Measurements from ENCODE around the gene WSCD2.

WSCD2 gene

DNA sequence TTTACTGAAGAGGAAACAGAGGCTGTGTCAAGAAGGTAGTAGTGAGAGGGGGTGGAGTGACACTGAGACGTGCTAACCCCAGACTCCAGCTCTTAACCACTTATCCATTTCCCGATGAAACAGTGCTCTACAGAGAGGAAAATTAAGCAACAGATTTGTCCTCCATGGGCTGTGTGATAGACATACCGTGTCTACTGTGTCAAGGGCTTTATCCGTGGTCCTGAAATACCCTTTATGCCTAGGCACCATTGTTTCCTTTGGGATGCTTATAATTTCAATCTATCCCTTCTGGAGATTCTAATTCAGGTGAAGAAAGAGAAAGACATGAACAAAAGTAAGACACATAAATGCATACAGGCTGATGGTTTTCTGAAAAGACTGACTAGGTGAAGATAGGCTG lies 138.4 kb downstream of the WSCD2 start:
- no peak for DNase-seq (ENCODE audit: low read depth)

DNA sequence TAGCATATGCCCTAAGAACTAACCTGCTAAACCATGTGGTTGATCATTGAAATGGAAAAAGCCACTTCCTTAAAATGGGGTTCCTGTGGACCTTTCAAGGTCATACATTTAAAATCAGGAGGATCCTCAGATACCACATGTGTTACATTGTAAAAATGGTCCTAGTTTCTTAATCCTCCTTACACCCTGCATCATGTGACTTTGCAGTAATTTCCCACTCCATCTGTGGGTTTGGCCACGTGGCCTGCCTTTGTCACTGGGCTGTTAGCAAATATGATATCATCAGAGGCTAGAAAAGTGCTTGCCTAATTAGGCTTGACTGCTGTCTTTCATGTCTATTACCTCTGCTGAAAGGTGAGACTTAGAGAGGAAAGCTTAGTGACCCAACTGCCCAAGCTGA lies 139.3 kb downstream of the WSCD2 start:
- DNase-seq (ENCODE audit: low read depth): no peak

DNA sequence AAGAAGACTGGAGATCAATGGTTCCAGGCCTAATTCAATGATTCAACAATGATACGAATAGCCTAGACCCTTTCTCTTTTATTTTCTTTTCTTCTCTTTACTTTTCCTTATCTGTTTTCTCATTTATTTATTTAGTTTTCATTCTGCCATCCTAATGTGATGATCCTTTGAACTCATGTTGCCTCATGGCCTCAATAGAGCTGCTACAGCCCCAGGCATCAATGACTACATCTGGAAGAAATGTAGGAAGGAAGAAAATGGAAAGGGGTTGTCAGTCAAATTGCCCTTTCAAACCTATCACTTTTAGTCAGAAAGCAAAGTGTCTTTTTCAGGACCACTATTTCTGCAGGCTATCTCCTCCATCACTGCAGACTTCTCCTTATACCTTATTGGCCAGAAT lies 140.1 kb downstream of the WSCD2 start:
- DNase-seq (ENCODE audit: low read depth): no peak

DNA sequence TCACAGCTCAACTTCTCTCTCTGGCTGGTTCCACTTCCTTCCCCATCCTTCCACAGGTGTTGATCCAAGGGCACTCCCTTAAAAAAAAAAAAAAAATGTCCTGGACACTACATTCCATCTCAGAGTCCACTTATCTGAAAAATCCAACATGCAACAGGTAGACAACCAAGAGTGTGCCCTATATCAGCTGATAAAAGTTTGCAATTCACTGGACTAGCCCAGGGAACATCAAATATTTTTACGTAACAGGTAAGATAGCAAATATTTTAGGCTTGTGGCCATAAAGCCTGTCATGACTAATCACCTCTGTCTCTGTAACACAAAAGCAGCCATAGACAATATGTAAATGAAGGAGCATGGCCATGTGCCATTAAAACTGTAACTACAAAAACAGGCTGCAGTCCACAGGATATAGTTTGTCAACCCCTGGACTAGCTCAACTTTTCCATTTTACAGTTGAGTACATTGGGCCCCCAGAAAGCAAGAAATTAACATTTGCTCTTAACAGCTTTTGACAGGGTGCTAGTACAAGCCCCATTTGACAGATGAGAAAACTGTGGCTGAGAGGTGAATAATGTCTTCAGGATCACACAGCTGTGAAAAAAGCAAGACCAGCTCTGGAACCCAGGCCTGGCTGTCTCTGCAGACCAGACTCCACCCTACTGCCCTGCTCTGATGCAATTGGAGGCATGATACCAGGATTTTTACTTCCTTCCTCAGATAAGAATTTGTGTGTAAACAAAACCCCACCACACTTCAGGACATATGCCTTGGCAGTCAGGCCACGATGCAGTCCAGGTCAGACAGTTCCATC lies 141.2 kb downstream of the WSCD2 start:
- DNase-seq (ENCODE audit: low read depth): no peak

DNA sequence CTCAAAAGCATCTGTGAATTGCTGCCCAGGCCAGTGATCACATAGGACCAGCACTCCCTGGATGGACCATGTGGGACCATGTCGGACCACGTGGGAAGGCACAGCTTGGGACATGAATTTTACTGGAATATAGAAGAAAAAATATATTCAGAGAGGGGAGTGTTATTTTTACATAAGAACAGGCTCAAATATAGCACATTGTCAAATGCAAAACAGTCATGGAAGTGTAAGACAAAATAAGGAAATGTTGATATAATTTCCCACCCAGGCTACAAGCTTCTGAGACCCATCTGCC lies 141.7 kb downstream of the WSCD2 start:
- no peak for DNase-seq (ENCODE audit: low read depth)

DNA sequence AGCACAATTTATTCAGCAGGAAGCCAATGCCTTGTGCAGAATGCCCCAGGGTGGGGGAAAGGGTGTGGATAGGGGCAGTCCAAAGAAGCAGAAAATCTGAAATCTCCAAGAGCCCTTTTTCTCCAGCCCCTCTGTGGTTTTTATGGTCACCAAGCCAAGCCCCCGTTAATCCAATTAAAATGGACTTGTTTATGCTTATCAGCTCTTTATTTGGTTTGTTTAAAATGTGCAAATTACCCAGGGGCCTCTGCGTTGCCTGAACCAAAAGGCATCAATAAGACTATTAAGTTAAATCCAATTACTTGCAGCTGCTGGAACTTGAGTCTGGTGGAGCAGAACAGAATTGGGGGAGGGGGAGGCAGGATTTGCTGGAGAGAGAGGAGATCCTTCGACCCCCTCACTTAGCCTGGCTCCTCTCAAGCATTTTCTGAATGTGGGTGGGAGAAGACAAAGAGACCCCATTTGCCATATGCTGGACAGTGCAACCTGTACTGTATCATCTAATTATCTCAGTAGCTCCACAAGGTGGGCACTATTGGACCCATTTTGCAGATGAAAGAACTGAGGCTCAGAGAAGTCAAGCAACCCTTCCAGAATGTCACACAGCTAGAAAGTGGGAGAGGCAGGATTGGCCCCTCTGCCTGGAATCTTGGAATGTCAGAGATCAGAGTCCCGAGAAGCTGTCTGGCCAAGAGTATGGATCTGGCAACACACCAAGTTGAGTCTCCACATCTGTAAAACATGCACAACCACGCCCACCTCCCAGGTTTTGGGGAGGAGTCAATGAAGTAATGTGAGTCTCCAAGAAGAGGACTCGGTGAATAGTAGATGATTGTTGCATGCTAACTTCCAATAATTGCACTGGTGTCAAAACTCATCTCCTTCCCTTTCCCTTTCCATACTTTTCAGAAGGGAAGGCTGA lies 143.1 kb downstream of the WSCD2 start:
- no peak for DNase-seq (ENCODE audit: low read depth)

DNA sequence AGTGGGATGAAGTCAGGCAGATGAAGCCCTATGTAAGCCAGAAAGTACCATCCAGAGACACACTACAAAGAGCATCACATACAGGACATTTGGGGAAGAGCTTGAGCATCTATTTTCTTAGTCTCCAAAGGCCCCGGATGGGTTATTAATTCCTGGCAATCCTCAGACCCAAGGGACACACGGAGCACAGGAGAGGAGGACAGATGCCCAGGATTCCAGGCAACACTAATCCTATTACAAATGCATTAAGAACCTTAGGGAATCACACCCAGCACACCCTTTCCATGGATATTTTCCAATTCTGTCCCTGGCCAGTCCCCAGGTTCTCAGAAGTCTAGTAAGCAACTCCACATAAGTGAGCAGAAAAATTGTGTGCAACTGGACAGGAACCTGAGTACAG lies 144.1 kb downstream of the WSCD2 start:
- no peak for DNase-seq (ENCODE audit: low read depth)

DNA sequence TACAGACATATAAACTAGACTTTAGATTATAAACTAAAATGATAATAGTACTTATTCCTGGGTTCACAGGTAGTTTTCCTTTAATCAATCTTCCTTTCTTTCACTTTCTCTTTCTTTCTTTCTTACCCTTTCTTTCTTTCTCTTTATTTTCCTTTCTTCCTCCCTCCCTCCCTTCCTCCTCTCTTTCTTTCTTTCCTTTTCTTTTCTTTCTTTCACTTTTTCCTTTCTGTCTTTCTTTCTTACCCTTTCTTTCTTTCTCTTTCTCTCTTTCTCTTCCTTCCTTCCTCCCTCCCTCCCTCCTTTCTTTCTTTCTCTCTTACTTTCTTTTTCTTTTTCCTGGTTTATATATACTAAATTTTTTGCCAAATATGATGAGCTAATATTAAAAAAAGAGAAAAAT lies 148.5 kb downstream of the WSCD2 start:
- no peak for DNase-seq (ENCODE audit: low read depth)

DNA sequence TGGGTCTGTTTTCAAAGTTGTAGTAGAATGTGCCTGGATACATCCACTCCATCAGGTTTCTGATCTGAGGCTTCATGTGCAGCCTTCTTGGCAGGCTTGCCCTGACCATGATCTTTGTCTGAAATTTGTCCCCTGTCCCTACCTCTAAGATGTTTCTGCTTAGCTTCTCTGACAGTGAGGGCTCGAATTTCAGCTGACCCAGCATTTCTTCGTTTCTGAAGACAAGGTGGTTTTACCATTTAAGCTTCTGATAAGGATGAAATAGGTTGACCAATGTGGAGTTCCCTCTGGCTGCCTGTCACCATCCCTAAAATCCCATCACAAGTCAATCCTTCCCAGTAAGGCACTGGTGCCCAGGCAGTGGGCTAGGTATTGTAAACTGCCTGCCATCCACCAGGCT lies 153.1 kb downstream of the WSCD2 start:
- no peak for DNase-seq (ENCODE audit: low read depth)

DNA sequence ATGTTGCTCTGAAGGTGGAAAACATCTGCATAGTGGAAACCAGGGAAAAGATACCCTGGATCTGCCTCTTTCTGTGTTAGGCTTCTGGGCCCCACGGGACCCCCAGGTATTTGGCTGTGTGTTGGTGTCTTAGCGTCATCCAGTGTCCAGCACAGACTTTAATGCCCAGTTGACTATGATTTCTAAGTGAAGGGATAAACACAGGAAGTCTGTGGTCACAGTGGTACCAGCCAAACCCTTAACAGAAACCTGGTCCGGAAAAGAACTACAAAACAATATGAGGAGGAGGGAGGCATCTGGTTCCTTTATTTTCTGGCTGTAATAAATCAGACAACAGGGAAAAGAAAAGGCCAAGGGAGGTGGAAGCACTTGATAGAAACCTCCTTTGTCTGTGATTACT lies 153.6 kb downstream of the WSCD2 start:
- no peak for DNase-seq (ENCODE audit: low read depth)

DNA sequence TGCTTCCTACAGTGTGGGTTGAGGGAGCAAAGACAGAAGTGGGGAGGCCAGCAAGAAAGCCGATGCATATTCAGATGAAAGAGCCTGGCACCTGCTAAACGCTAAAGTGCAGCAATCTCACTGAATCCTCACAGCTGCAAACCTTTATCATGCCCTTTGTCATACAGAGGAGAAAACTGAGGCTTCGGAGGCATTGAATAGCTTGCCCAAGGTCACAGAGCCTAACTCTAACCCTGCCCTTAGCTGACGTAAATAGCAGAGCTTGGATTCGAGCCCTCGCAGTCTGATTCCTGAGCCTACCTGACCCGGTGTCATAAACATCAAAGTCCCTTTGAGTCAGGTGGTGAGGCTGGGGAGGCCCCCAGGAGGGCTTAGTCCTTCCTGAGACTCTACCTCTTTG lies 155.1 kb downstream of the WSCD2 start:
- no peak for DNase-seq (ENCODE audit: low read depth)

DNA sequence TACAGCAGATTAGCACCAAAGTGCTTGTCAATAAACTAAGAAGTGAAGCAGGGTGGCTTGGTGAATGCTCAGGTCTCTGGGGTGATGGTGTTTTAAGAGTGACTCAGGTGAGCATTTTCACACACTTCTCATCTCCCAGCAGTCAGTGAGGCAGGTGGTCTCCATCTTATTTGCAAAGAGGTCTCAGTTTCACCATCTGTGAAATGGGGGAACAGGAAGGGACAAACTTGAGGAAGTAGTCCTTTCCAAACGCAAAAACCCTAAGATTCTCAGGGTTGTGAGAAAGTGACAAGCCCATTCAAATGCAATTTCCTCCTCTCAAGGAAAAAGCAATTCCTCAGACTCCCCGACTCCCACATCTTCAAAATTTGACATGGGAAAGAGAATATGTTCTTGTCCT lies 155.9 kb downstream of the WSCD2 start:
- DNase-seq (ENCODE audit: low read depth): no peak

DNA sequence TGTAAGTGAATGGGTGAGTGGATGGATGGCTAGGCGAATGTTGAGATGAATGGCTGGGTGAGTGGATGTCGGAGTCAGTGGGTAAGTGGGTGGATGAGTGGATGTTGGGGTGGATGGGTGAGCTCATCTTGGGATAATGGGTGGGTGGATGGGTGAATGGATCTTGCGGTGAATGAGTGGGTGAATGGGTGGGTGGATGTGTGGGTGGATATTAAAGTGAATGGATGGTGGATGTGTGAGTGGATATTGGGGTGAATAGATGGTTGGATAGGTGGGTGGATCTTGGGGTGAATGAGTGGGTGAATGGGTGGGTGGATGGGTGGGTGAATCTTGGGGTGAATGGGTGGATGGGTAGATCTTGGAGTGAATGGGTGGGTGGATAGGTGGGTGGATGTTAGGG lies 158.1 kb downstream of the WSCD2 start:
- DNase-seq (ENCODE audit: low read depth): no peak

DNA sequence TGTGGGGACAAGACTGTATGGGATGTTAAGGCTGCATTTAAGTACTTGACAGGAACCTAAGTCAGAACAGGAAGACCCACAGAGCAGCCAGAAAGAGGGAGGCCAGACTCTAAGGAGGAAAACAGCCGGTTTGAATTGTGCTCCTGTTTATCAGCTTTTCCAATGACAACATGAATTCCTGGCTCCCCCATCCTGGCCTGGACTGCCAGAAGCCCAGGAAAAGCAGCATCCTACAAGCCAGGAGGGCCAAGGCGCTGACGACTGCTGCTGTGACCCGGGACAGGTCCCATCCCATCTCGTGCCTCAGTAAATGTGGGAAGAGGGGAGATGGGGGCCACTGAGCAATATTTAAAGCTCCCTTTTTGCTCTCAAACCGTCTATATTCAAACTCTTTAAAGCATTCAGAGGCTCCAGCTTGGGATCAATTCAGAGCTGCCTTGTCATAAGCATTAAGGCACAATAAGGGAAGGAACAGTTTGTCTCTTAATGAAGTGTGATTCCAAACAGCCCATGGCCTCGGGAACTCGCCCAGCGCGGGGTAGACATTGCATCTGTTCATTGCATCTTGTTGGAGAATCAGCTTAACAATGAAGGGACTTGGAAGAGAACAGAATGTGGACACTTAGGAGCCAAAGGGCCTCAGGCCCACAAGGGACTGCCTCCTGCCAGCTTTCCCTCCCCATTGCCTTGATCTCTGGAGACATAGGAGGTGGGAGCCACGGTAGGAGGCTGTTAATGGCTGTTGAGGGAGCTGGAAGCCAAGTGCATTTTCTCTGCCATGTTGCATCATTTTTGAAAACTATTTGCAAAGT lies 160.5 kb downstream of the WSCD2 start:
- DNase-seq (ENCODE audit: low read depth): no peak

DNA sequence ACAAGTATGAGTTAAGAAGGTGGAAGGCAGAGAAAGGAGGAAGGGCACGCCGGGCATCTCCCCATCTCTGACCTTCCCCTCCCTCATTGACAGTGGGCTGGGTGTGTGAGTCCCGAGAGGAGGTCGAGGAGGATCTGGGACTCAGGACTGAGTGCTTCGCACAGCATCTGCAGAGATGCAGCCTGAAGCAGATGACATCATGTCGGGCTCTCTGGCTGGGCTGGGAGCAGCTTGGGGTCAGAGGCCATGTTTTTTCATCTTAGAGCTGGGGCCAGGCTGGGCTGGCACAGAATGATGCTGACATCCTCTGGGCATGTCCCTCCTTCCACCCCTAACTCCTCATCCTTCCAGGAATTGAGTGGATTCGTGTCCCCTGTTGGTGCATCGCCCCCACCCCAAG lies 166.6 kb downstream of the WSCD2 start:
- DNase-seq (ENCODE audit: low read depth): no peak

DNA sequence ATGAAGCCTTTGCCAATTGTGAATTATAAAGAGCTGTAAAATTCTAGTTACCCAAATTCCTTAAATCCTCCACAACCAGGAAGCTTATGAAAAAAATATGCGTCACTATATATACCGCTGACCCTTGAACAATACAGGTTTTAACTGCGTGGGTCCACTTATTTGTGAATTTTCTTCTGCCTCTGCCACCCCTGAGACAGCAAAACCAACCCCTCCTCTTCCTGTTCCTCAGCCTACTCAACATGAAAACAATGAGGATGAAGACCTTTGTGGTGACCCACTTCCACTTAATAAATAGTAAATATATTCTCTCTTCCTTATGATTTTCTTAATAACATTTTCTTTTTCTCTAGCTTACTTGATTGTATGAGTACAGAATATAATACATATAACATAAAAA lies 167.9 kb downstream of the WSCD2 start:
- no peak for DNase-seq (ENCODE audit: low read depth)

DNA sequence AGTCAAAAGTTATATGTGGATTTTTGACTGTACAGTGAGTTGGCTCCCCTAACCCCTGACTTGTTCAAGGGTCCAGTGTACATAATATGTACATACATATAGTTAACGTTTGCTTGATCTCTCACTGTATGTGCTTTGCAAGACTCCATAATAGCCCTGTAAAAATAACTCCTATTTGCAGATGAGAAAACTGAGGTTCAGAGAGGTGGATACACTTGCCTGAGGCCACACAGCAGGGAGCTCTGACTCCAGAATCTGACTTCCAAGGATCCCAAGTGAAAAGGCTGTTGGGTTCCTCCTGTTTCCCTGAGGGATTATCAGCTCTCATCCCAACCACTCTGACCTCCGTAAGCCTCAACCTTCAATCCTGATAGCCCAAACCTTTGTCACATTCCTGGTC lies 168.3 kb downstream of the WSCD2 start:
- no peak for DNase-seq (ENCODE audit: low read depth)

DNA sequence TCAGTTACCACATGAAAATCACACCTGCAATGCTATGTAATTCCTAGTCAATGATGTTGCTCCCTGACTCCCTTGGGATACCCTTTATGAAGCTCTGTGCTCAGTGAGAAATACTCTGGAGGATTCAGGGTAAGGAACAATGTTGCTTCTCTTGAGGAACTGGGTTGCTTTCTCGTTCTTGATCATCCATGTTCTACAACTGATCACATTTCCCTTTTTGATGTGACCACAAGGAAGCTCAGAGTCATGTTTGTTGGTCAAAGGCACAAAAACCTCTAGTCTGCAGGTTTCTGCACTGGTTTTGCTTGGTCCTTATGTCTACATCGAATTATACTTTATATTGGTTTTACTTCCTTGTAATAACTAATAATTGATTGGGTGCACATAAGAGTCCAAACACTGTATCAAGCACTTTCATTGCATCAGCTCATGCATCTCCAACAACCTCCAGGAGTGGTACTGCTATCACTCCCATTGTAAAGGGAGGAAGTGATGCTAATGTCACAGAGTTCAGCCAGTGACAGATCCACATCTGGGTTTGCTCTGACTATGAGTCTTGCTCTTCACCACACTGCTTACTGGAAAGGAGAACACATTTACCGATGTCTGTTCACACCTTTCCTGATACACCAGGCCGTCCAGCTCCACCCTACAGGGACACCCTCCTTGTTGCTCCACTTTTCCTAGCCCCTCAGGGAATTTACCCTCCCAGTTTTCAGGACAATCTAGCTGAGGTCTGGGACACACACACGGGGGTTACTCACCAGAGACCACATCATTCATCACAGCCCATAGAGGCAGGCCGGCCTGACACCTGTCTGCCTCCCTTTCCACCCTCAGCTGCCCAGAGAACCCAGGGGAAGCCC lies 169.0 kb downstream of the WSCD2 start:
- DNase-seq (ENCODE audit: low read depth): no peak

DNA sequence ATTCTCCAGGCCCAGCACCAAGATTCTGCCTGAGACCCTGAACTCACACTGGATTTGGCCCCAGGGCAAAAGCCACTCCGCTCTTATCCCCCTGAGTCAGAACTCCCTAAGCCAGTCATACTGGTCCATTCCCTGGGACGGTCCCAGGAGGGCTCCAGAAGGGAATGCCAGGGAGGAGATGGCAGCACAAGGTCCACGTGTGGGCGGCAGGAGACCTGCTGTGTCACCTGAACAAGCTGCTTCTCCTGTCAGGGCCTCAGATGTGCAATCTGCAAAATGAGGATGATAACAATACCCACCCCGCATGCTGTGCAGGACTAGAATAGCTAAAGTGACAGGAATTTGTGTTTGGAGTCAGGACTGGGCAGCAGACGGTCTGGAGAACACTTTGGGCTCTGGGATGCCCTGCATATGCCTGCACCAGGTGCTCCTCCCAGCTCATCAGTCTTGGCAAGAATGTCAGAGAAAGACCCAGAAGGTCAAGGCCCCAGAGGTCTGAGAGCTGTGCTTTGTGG lies 169.7 kb downstream of the WSCD2 start:
- DNase-seq (ENCODE audit: low read depth): no peak

DNA sequence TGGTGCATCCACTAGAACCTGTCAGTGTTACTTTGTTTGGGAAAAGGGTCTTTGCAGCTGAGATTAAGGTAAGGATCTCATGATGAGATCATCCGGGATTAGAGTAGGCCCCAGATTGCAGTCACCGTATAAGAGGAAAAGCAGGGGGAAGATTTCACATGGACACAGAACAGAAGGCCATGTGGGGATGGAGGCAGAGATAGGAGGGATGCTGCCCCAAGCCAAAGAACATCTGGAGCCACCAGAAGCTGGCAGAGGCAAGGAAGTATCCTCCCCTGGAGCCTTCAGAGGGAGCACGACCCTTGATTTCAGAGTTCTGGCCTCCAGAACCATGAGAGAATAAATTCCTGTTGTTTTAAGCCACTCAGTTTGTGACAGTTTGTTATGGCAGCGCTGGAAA lies 170.4 kb downstream of the WSCD2 start:
- no peak for DNase-seq (ENCODE audit: low read depth)
